Kidney (tissue), 14 donors: ENCODE results near the gene OR11A1. TPM values are rescaled to one million over a fixed set of nuclear protein-coding genes. Genes with fewer than 3 reads are reported as not detected.

Source experiments
- DNase-seq, 5 donors: peaks; one replicate each; pipeline ENCODE4 v3.0.0-alpha.2; 2013 to 2020
- FAIRE-seq: peaks from 2 replicates; lab custom pipeline; 2012; peaks lifted over from hg19 to GRCh38; lab: Jason Lieb, UNC
- H3K27ac ChIP-seq, 2 donors: one replicate each; pipeline ENCODE4 v1.7.0; 2013; ENCODE audit warnings: low read depth in 2 of 2, low read length in 2 of 2, inconsistent platforms in 1 of 2
- H3K27me3 ChIP-seq: one replicate; pipeline ENCODE4 v1.7.1; 2013; ENCODE audit warnings: low read length, inconsistent platforms; ENCODE audit not compliant: control insufficient read depth, insufficient read depth
- H3K36me3 ChIP-seq, 3 donors: one replicate each; pipeline versions ENCODE4 v1.7.0 to v1.7.1; 2013; ENCODE audit warnings: low read length in 3 of 3, control low read depth in 1 of 3, inconsistent platforms in 1 of 3; ENCODE audit not compliant: insufficient read depth in 3 of 3, control insufficient read depth in 2 of 3
- H3K4me1 ChIP-seq, 3 donors: one replicate each; pipeline versions ENCODE4 v1.7.0 to v1.7.1; 2013; ENCODE audit warnings: low read length in 3 of 3, inconsistent platforms in 1 of 3, low read depth in 1 of 3; ENCODE audit not compliant: control insufficient read depth in 2 of 3, insufficient read depth in 2 of 3
- H3K4me3 ChIP-seq, 3 donors: one replicate each; pipeline versions ENCODE4 v1.7.0 to v1.8.1; 2013; ENCODE audit warnings: low read length in 3 of 3, control low read depth in 1 of 3, inconsistent platforms in 1 of 3
- H3K9ac ChIP-seq, 3 donors: one replicate each; pipeline versions ENCODE4 v1.7.0 to v1.7.1; 2013; ENCODE audit warnings: low read length in 3 of 3, control low read depth in 1 of 3, inconsistent platforms in 1 of 3
- H3K9me3 ChIP-seq, 3 donors: one replicate each; pipeline versions ENCODE4 v1.7.0 to v1.7.1; 2013; ENCODE audit warnings: low read length in 3 of 3, control low read depth in 1 of 3, inconsistent platforms in 1 of 3; ENCODE audit not compliant: control insufficient read depth in 2 of 3, insufficient read depth in 1 of 3
- intact Hi-C: fragments of 100-400 bp; cut with DNase I; formaldehyde crosslinking; loops from one replicate; pipeline ENCODE4 v1.11.1; 2022
- polyA plus RNA-seq: library from polyadenylated mRNA; stranded (reverse); fragments of 350-450 nt; fragmentation: Illumina TruSeq; extraction: RNeasy Lipid Tissue Mini Kit (QIAGEN cat#74804); gene quantifications from one replicate; pipeline ENCODE4 v1.2.3, GENCODE V29; 2014; ENCODE audit warnings: low read depth, low replicate concordance; ENCODE audit not compliant: insufficient read depth
- total RNA-seq: library from RNA; stranded (reverse); fragmentation: NEBNext Ultra II Directional; extraction: Animal tissue kit (Norgen Biotek cat#: 25700); gene quantifications from one replicate; pipeline ENCODE4 v1.2.1, GENCODE V29; 2021
- TF ChIP-seq, protein P1 (sequence below): IDR thresholded peaks from 3 replicates; pipeline ENCODE4 v1.5.1; 2012; ENCODE audit warnings: mild to moderate bottlenecking, moderate library complexity, borderline replicate concordance; ENCODE audit not compliant: insufficient read depth; ENCODE audit errors: extremely low read depth
- donor health status: control.
- donor health status: control.
- donor health status: control.
- donor health status: control.
- donor health status: control.
- donor health status: DM: yes; HTN: yes; CAD: no.
- donor health status: Normal renal cell carcinoma (clear cell type).

The OR11A1 gene
- total and polyA plus RNA-seq, 2 donors from 2014 or later, result not detected

DNA sequence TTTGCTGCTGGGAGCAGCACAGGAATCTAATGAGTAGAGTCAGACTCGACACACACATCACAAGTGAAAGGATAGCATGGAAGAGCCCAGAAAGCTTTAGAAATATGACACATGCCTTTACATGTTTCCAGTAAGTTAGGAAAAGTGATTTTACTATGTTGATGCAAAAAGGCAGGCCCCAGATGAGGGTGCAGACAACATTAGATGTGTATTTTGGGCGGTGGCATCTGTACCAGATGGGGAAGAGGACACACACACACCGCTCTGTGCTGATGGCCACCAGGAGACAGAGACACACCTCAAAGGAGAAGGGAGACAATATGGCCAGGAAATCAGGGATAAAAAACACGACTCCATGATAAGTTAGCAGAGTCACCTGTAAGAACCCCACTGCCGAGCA lies 30.3 kb upstream of the OR11A1 start:
- H3K4me1 ChIP-seq, result no peaks in the 10 kb centered on the region
- H3K9ac ChIP-seq, result no peak overlapping the region
- FAIRE-seq (no peak), DNase-seq (no peak)
- no peaks in the 10 kb centered on the region for H3K27me3 ChIP-seq
- intact Hi-C loops, result no loop called here
- H3K36me3 ChIP-seq, result no peaks in the 10 kb centered on the region
- H3K27ac ChIP-seq, result no peak overlapping the region
- no peak overlapping the region for H3K4me3 ChIP-seq
- TF ChIP-seq, protein P1, sequence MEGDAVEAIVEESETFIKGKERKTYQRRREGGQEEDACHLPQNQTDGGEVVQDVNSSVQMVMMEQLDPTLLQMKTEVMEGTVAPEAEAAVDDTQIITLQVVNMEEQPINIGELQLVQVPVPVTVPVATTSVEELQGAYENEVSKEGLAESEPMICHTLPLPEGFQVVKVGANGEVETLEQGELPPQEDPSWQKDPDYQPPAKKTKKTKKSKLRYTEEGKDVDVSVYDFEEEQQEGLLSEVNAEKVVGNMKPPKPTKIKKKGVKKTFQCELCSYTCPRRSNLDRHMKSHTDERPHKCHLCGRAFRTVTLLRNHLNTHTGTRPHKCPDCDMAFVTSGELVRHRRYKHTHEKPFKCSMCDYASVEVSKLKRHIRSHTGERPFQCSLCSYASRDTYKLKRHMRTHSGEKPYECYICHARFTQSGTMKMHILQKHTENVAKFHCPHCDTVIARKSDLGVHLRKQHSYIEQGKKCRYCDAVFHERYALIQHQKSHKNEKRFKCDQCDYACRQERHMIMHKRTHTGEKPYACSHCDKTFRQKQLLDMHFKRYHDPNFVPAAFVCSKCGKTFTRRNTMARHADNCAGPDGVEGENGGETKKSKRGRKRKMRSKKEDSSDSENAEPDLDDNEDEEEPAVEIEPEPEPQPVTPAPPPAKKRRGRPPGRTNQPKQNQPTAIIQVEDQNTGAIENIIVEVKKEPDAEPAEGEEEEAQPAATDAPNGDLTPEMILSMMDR, result no peak
- H3K9me3 ChIP-seq, result no peaks in the 10 kb centered on the region

DNA sequence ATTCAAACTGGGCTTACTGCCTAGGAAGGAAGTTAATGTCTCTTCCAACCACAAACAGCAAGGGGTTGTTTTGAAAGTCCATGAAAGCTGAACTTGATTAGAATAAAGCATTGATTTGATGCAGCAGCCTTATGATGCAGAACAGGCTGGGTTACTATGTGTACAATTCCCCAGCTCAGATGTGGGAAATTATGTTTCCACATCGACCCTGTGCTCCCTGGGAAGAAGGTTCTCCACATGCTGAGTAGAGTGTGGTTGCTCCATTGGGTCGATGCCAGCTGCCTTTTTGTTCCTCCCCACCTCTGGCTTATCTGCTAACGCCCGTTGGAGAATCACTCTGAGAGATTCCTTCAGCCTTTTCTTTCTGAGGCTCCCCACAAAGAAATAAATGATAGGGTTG lies 29.7 kb upstream of the OR11A1 start:
- Histone ChIP-seq H3K27me3 (no peaks in the 10 kb centered on the region), H3K4me1 (no peaks in the 10 kb centered on the region), H3K9me3 (no peaks in the 10 kb centered on the region), H3K4me3 (no peak overlapping the region), H3K9ac (no peak overlapping the region), H3K36me3 (no peaks in the 10 kb centered on the region), H3K27ac (no peak overlapping the region)
- FAIRE-seq (no peak), DNase-seq (no peak)
- TF ChIP-seq, protein P1, result no peak
- intact Hi-C loops, result no loop called here

DNA sequence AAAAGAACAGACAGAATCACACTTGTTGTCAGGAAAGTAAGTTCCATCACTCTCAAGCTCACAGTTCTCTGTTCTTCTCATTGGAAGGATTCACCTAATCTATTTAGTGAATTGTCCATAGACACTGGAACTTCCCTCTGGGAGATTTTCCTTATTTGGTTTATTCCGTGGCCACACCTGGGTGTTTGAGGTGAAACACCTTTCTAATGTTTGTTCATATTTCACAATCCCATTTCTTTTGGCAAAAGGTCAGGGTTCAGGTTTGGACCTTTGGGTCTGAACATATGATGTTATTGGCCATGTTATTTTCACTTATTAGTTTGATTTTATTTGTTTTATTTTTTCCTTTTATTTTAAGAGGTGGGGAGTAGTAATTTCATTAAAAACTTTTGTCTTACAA lies 26.9 kb upstream of the OR11A1 start:
- DNase-seq (no peak), FAIRE-seq (no peak)
- intact Hi-C loops, result no loop called here
- H3K36me3 ChIP-seq, result no peaks in the 10 kb centered on the region
- TF ChIP-seq, protein P1, result no peak
- H3K27ac ChIP-seq, result no peak overlapping the region
- H3K27me3 ChIP-seq, result no peaks in the 10 kb centered on the region
- H3K9ac ChIP-seq, result no peak overlapping the region
- H3K4me1 ChIP-seq, result no peaks in the 10 kb centered on the region
- H3K9me3 ChIP-seq, result no peaks in the 10 kb centered on the region
- no peak overlapping the region for H3K4me3 ChIP-seq

DNA sequence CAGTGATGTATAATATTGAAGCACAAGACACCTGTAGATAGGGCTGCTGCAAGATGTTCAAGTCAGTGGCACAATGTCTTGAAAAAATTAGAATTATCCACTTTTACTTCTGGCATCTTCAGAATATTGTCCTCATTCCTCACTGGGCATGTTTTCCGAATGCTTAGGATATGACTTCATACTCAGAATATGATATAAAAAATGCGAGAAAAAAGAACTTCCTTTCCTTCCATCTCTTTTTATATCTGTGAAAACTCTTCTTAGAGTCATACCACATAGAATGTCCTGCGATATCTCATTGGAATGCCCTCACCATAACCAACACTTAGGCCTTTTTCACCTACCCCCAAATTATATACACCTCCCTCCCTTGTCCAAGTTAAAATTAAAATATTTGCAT lies 26.3 kb upstream of the OR11A1 start:
- no peak overlapping the region for H3K27ac ChIP-seq
- no peak overlapping the region for H3K9ac ChIP-seq
- TF ChIP-seq, protein P1, result no peak
- intact Hi-C loops, result no loop called here
- FAIRE-seq (no peak), DNase-seq (no peak)
- H3K9me3 ChIP-seq, result no peaks in the 10 kb centered on the region
- H3K4me1 ChIP-seq, result no peaks in the 10 kb centered on the region
- no peaks in the 10 kb centered on the region for H3K36me3 ChIP-seq
- no peak overlapping the region for H3K4me3 ChIP-seq
- H3K27me3 ChIP-seq, result no peaks in the 10 kb centered on the region
